Fibroblast of lung (primary cell): ENCODE data around the gene ZNF157. TPM values are rescaled to one million over a fixed set of nuclear protein-coding genes. Genes with fewer than 3 reads are reported as not detected.

Experiments used
- DNase-seq, 2 donors: peaks; one replicate each; pipeline versions ENCODE4 v3.0.0 to v3.0.0-alpha.2; 2010; ENCODE audit warnings: low read depth in 2 of 2
- H2AFZ ChIP-seq: 2 replicates; pipeline ENCODE4 v1.5.1; 2012; ENCODE audit warnings: low read length, control low read depth, inconsistent platforms
- H3K27ac ChIP-seq: 2 replicates; pipeline ENCODE4 v1.5.1; 2011; ENCODE audit warnings: low read length, control low read depth; ENCODE audit not compliant: insufficient read depth
- H3K27me3 ChIP-seq: 2 replicates; pipeline ENCODE4 v1.5.1; 2011; ENCODE audit warnings: mild to moderate bottlenecking, low read length; ENCODE audit not compliant: control insufficient read depth, insufficient read depth
- H3K36me3 ChIP-seq: 2 replicates; pipeline ENCODE4 v1.5.1; 2011; ENCODE audit warnings: low read length; ENCODE audit not compliant: control insufficient read depth, insufficient read depth
- H3K4me1 ChIP-seq: 2 replicates; pipeline ENCODE4 v1.5.1; 2011; ENCODE audit warnings: low read length; ENCODE audit not compliant: control insufficient read depth, insufficient read depth; ENCODE audit errors: extremely low read depth
- H3K4me2 ChIP-seq: 2 replicates; pipeline ENCODE4 v1.5.1; 2011; ENCODE audit warnings: low read length, control low read depth; ENCODE audit not compliant: insufficient read depth; ENCODE audit errors: extremely low read depth
- H3K4me3 ChIP-seq, 4 experiments: fragments of 200-600 bp in 1 of 4; sonication (generic) in 1 of 4; replicated peaks in 1 of 4; 2 replicates each; pipeline ENCODE4 v1.5.1; 2011 to 2016; ENCODE audit warnings: low read length in 4 of 4, low read depth in 3 of 4, mild to moderate bottlenecking in 3 of 4, control low read depth in 2 of 4, inconsistent platforms in 1 of 4, mixed read lengths in 1 of 4; ENCODE audit not compliant: insufficient read depth in 1 of 4; ENCODE audit errors: control extremely low read depth in 1 of 4
- H3K79me2 ChIP-seq: 2 replicates; pipeline ENCODE4 v1.5.1; 2012; ENCODE audit warnings: mild to moderate bottlenecking, low read length, inconsistent platforms; ENCODE audit not compliant: control insufficient read depth, insufficient read depth
- H3K9ac ChIP-seq: 2 replicates; pipeline ENCODE4 v1.5.1; 2011; ENCODE audit warnings: mild to moderate bottlenecking, low read length, control low read depth; ENCODE audit not compliant: insufficient read depth
- H3K9me3 ChIP-seq: 2 replicates; pipeline ENCODE4 v1.5.1; 2012; ENCODE audit warnings: low read depth, low read length; ENCODE audit not compliant: control insufficient read depth, insufficient read depth
- H4K20me1 ChIP-seq: 2 replicates; pipeline ENCODE4 v1.5.1; 2011; ENCODE audit warnings: low read length; ENCODE audit not compliant: control insufficient read depth, insufficient read depth; ENCODE audit errors: extremely low read depth
- EZH2 ChIP-seq: IDR thresholded peaks from 2 replicates; pipeline ENCODE4 v1.5.1; 2012; ENCODE audit warnings: low read length, control low read depth, mild to moderate bottlenecking; ENCODE audit errors: missing control alignments
- polyA plus RNA-seq, 2 donors: library from polyadenylated mRNA; depleted of rRNA in 1 of 2; stranded (reverse) in 1 of 2; unstranded in 1 of 2; fragments of >200 nt; gene quantifications; 2 replicates each; pipeline ENCODE4 v1.2.1, GENCODE V29; 2011 to 2012; ENCODE audit warnings: missing spikeins in 1 of 2
- total RNA-seq: library from RNA; depleted of rRNA; stranded (reverse); fragments of >200 nt; gene quantifications from 2 replicates; pipeline ENCODE4 v1.2.1, GENCODE V29; 2014
- TF ChIP-seq, protein P1 (sequence below), 2 donors: IDR thresholded peaks in 1 of 2; conservative IDR thresholded peaks in 1 of 2; 1 replicate in 1 of 2; 2 replicates in 1 of 2; pipeline ENCODE4 v1.5.1; 2011 to 2012; ENCODE audit warnings: low read length in 2 of 2, control low read depth in 1 of 2, inconsistent platforms in 1 of 2, low read depth in 1 of 2, mild to moderate bottlenecking in 1 of 2

ZNF157 gene
- total and polyA plus RNA-seq, 2 donors (not counting 1 experiment from before 2014, with no cell fraction given): 0.02 to 0.17 TPM

DNA sequence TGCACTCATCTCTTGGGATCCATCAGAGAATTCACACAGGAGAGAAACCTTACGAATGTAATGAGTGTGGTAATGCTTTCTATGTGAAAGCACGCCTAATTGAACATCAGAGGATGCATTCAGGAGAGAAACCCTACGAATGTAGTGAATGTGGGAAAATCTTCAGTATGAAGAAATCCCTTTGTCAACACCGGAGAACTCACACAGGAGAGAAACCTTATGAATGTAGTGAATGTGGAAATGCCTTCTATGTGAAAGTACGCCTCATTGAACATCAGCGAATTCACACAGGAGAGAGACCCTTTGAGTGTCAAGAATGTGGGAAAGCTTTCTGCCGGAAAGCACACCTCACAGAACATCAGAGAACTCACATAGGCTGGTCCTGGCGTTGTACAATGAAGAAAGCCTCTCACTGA lies 42.8 kb downstream of the ZNF157 start:
- no peaks in the 10 kb centered on the region for H3K9me3 ChIP-seq
- no peaks in the 10 kb centered on the region for H3K36me3 ChIP-seq
- DNase-seq: no peak
- H3K27me3 ChIP-seq: no peaks in the 10 kb centered on the region
- H3K9ac ChIP-seq: no peak overlapping the region
- H3K27ac ChIP-seq: no peak overlapping the region
- H3K4me2 ChIP-seq: no peak overlapping the region
- H2AFZ ChIP-seq: no peak overlapping the region
- no peaks in the 10 kb centered on the region for H3K79me2 ChIP-seq
- H3K4me1 ChIP-seq: no peaks in the 10 kb centered on the region
- TF ChIP-seq, protein P1, sequence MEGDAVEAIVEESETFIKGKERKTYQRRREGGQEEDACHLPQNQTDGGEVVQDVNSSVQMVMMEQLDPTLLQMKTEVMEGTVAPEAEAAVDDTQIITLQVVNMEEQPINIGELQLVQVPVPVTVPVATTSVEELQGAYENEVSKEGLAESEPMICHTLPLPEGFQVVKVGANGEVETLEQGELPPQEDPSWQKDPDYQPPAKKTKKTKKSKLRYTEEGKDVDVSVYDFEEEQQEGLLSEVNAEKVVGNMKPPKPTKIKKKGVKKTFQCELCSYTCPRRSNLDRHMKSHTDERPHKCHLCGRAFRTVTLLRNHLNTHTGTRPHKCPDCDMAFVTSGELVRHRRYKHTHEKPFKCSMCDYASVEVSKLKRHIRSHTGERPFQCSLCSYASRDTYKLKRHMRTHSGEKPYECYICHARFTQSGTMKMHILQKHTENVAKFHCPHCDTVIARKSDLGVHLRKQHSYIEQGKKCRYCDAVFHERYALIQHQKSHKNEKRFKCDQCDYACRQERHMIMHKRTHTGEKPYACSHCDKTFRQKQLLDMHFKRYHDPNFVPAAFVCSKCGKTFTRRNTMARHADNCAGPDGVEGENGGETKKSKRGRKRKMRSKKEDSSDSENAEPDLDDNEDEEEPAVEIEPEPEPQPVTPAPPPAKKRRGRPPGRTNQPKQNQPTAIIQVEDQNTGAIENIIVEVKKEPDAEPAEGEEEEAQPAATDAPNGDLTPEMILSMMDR (conservative IDR thresholded peaks at IDR 0.05 in 1 of 2, IDR thresholded peaks at IDR 0.05 in 1 of 2; ENCODE audit: low read depth in 1 of 2, low read length in 2 of 2): no peak
- no peak for TF ChIP-seq EZH2
- no peak overlapping the region for H3K4me3 ChIP-seq
- no peaks in the 10 kb centered on the region for H4K20me1 ChIP-seq

DNA sequence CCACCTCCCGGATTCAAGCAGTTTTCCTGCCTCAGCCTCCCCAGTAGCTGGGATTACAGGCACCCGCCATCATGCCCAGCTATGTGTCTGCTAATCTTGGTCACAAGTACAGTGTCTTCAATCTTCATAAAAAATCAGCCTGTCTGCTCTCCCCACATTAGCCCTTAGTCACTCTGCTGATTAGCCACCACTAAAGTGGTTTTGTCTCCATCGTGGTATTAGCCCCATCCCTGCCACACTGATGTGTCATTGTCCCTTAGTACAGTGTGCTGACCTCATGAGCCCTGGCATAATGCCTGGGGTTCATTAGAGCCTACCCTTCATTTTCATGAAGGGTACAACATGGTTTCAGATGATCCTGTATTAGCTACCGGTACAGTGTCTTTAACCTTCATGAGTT lies 49.9 kb downstream of the ZNF157 start:
- H3K79me2 ChIP-seq: no peaks in the 10 kb centered on the region

DNA sequence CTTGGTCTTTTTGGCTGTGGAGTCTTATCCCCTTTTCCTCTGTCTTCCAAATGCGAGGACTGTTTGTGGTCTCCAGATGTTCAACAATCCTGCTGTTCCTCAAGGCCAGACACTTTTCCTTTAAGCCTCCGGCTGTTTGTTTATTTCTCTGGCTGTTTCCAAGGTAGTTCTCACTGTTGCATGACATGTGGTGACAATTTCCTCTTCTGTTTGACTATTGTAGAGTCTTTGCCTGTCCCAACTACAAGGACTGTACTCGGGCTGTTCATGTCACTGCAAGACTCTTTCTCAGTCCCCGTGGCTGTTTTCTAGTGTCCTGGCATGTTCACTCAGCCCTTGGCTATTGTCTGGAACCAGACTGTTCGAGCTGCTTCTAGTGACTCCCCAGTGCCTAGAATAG lies 50.6 kb downstream of the ZNF157 start:
- Histone ChIP-seq H3K36me3 (no peaks in the 10 kb centered on the region), H3K4me2 (no peak overlapping the region), H3K27ac (no peak overlapping the region), H3K4me1 (no peaks in the 10 kb centered on the region), H3K9me3 (no peaks in the 10 kb centered on the region), H2AFZ (no peak overlapping the region), H3K79me2 (no peaks in the 10 kb centered on the region), H4K20me1 (no peaks in the 10 kb centered on the region), H3K27me3 (no peaks in the 10 kb centered on the region), H3K9ac (no peak overlapping the region), H3K4me3 (no peak overlapping the region)
- TF ChIP-seq EZH2: no peak
- TF ChIP-seq, protein P1 (conservative IDR thresholded peaks at IDR 0.05 in 1 of 2, IDR thresholded peaks at IDR 0.05 in 1 of 2; ENCODE audit: low read depth in 1 of 2, low read length in 2 of 2): no peak
- DNase-seq: no peak

More for the DNA sequence above, 49.9 kb downstream of the ZNF157 start:
- no peaks in the 10 kb centered on the region for H3K4me1 ChIP-seq
- no peaks in the 10 kb centered on the region for H3K9me3 ChIP-seq
- H3K4me2 ChIP-seq: no peak overlapping the region
- H2AFZ ChIP-seq: no peak overlapping the region
- H3K4me3 ChIP-seq: no peak overlapping the region
- DNase-seq: no peak
- H3K27me3 ChIP-seq: no peaks in the 10 kb centered on the region
- no peak overlapping the region for H3K27ac ChIP-seq
- no peak overlapping the region for H3K9ac ChIP-seq
- H3K36me3 ChIP-seq: no peaks in the 10 kb centered on the region
- no peaks in the 10 kb centered on the region for H4K20me1 ChIP-seq
- no peak for TF ChIP-seq EZH2
- TF ChIP-seq, protein P1 (conservative IDR thresholded peaks at IDR 0.05 in 1 of 2, IDR thresholded peaks at IDR 0.05 in 1 of 2; ENCODE audit: low read depth in 1 of 2, low read length in 2 of 2): no peak
